Measurements from ENCODE around the gene VTCN1.

DNA sequence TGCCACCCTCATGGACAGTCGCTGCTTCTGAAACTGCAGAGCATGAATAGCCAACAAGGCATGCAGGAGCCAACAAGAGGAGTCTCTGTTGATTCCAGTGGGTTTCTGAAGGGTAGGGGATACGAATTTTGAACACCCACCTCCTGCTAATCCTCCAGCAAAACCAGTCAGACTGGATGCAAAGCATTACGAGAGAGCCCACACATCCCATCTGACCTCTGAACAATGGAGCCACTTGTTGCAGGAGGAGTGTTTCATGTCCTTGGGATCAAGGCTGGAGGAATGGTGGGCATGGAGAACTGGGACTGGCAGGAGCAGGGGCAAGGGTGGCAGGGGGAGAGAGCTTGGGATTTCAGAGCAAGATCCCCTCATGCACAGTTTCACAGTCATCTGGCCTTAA is 1.6 kb downstream of the VTCN1 start:
- TF ChIP-seq, protein P1, sequence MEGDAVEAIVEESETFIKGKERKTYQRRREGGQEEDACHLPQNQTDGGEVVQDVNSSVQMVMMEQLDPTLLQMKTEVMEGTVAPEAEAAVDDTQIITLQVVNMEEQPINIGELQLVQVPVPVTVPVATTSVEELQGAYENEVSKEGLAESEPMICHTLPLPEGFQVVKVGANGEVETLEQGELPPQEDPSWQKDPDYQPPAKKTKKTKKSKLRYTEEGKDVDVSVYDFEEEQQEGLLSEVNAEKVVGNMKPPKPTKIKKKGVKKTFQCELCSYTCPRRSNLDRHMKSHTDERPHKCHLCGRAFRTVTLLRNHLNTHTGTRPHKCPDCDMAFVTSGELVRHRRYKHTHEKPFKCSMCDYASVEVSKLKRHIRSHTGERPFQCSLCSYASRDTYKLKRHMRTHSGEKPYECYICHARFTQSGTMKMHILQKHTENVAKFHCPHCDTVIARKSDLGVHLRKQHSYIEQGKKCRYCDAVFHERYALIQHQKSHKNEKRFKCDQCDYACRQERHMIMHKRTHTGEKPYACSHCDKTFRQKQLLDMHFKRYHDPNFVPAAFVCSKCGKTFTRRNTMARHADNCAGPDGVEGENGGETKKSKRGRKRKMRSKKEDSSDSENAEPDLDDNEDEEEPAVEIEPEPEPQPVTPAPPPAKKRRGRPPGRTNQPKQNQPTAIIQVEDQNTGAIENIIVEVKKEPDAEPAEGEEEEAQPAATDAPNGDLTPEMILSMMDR (IDR thresholded peaks at IDR 0.05; ENCODE audit: extremely low read depth in 1 of 2, insufficient read depth in 1 of 2, low read depth in 1 of 2, low read length in 2 of 2) = no peak
- TF ChIP-seq POLR2AphosphoS5 (IDR thresholded peaks at IDR 0.05; ENCODE audit: insufficient read depth, low read depth, low read length) = no peak
